HS-5 (cell line): ENCODE data around the gene COG5.

Experiments used
- DNase-seq: peaks from one replicate; pipeline ENCODE4 v3.0.0-alpha.2; 2012; ENCODE audit warnings: low read depth

Gene COG5

DNA sequence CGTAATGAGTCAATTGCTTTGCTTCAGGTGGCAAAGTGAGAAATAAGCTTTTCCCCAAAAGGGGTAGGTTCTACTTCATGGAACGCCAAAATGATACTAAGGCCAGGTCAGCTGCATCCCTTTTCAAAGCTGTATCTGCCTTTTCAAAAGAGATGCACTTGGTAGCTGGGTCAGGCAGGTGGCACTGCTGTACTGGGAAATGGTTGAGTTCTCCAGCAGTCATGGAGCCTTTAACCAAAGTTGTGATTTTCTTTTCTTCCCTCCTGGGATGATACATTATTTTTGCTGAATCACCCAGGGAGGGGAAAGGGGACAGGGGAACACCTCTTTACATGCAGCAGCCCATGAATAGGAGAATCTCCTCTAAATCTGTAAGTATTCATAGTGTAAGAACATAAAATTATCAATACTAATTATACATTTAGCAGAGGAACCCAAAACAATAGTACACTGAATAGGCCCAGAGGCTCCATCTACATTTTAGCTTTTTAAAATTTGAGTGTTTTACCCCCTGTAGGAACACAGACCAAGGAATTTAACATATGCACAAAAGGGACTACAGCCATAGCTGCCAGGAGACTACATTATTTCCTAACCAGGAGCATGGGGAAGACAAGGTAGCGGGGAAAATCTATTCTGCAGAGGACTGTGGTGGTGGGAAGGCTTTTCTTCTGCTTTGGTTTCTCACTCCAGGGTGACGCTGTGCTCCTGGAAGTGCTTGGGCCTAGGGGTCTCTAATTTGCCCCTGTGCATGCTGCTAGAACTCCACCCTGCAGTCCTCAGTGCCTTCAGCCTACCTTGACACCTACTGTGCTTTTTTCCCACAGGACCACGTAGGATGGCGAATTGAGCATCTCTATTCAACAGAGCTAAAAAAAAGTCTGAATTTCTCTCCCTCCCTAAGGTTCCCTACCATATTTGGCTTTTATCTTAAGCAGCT is 100.3 kb downstream of the COG5 start:
- DNase-seq: peak; percentile 18

GRCh38 chr7:107461938-107462533 is 101.7 kb downstream of the COG5 start:
- no peak for DNase-seq

GRCh38 chr7:107453388-107453787 is 110.3 kb downstream of the COG5 start:
- no peak for DNase-seq

- DNase-seq: no peak
These were observed 112.8 kb downstream of the COG5 start for GRCh38 chr7:107450970-107451369.

GRCh38 chr7:107446988-107447387 is 116.7 kb downstream of the COG5 start:
- no peak for DNase-seq

- DNase-seq: no peak
These were observed 117.2 kb downstream of the COG5 start for GRCh38 chr7:107446531-107446930.

GRCh38 chr7:107442678-107443077 is 121.0 kb downstream of the COG5 start:
- DNase-seq: no peak

- peak; percentile 11 for DNase-seq
These were observed 121.9 kb downstream of the COG5 start for GRCh38 chr7:107441581-107442422.

GRCh38 chr7:107439025-107439424 is 124.7 kb downstream of the COG5 start:
- no peak for DNase-seq

DNA sequence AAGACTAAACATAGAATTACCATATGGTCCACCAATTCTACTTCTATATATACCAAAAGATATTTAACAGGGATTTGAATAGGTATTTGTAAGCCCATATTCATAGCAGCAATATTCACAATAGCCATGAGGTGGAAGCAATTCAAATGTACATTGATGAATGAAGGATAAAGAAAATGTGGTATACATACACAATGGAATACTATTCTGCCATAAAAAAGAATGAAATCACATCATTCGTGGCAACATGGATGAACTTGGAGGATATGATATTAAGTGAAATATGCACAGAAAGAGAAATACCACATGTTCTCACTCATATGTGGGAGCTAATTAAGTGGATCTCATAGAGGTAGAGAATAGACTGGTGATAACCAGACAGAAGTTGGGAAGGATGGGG is 128.0 kb downstream of the COG5 start:
- DNase-seq: no peak

DNA sequence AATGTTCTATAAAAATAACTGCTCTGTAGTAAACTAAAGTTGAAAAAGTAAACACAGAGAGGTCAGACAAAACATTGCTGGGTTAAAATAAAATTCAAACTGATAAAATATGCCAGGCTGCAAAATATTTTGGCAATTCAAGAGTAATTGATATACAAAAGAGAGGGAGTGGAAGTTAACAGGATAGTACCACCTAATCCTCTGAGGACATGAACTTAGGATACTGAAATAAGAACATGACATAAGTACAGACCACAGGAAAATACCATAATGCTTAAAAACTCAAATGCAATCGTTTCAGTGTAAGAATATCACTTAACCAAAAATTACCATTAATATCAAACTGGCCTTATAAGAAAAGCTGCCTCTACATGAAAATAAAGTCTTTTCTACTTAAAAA is 131.5 kb downstream of the COG5 start:
- no peak for DNase-seq

DNA sequence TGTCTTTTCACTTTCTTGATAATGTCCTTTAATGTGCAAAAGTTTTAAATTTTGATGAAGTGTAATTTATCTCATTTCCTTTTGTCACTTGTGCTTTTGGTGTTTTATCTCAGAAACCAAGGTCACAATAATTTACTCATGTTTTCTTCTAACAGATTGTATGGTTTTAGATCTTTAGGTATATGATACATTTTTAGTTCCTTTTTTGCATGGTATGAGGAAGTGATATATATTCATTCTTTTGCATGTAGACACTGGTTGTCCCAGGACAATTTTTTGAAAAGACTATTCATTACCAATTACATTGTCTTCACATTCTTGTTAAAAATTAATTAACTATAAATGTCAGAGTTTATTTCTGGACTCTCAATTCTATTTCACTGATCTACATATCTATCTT is 133.7 kb downstream of the COG5 start:
- DNase-seq: no peak

DNA sequence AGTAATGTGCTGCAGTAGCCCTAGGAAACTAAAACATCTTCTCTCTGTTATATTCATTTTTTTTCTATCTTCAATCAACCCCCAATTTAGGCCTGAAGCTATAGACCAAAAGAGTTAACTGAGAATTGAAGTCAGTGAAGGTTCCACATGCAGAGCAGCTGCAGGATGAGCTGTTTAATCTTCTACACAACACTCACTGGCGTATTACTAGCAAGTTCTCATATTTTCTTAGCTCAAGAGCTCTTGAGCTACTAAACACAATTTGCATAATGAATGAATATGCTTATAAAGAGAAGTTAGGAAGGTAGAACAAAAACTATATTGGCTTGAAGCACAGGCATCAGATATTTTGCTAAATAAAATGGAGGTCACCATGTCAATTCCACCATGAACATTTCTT is 135.1 kb downstream of the COG5 start:
- no peak for DNase-seq

- DNase-seq: no peak
These were observed 136.3 kb downstream of the COG5 start for GRCh38 chr7:107427462-107427861.

GRCh38 chr7:107414198-107414597 is 149.5 kb downstream of the COG5 start:
- no peak for DNase-seq

DNA sequence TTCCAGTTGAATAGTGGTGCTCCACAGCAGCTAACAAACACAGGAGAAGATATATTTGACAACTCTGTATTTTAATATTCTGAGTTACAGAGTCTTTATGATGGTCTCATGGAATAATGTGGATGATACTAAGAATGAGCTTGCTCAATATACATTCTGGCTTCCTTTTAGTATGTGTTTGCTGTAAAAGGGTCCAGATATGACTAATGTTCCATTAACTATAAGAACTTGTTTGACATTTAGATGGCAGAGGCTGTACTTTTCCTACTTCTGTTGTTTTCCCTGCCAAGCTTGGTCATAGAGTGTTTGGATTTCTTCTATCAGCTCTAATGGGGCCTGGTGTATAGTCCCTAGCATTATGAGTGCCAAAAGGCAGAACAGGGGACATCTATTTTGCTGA is 155.4 kb downstream of the COG5 start:
- no peak for DNase-seq

DNA sequence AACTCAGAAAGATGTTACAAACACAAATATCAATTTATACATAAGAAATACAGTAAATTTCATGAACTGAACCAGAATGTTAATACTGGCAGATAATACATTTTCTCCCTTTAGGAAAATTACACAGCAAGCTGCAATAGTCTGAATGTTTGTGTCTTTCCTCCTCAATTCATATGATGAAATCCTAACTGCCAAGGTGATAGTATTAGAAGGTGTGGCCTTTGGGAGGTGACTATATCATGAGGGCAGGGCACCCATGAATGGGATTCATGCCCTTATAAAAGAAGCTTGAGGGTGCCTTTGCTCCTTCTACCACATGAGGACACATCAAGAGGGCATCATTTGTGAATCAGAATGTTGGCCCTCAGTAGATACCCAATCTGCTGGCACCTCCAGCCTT is 158.2 kb downstream of the COG5 start:
- no peak for DNase-seq

GRCh38 chr7:107404740-107405537 is 158.8 kb downstream of the COG5 start:
- DNase-seq: no peak

GRCh38 chr7:107398161-107398560 is 165.6 kb downstream of the COG5 start:
- no peak for DNase-seq

- no peak for DNase-seq
These were observed 166.7 kb downstream of the COG5 start for GRCh38 chr7:107396990-107397389.

DNA sequence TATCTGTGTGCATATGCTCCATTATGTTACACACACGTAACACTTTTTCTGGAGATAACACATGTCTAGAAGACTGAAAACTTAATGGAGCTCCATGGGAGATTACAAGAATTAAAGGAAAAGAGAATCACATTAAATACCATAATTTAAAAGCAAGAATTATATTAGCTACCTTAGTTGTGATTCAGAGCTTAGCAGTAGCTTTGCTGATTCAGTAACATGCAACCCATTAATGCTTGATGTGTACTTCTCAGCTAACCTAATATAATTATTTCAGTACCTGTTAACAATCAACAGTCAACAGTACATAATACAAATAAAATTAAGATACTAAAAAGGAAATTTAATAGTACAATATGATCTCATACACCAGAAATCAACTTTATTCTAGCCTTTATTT is 167.6 kb downstream of the COG5 start:
- no peak for DNase-seq

- DNase-seq: no peak
These were observed 168.9 kb downstream of the COG5 start for GRCh38 chr7:107394831-107395230.
